Epidermal melanocyte (primary cell): ENCODE results near the gene TMEM186.
"Not testable (repeated sequence)": the region's sequence is repeated elsewhere in the genome, so short reads cannot be mapped to it uniquely, and the experiment has no call there.

Source experiments
- DNase-seq: peaks from one replicate; pipeline ENCODE4 v3.0.0; 2011; ENCODE audit warnings: low spot score; ENCODE audit not compliant: insufficient read length

Gene TMEM186

DNA sequence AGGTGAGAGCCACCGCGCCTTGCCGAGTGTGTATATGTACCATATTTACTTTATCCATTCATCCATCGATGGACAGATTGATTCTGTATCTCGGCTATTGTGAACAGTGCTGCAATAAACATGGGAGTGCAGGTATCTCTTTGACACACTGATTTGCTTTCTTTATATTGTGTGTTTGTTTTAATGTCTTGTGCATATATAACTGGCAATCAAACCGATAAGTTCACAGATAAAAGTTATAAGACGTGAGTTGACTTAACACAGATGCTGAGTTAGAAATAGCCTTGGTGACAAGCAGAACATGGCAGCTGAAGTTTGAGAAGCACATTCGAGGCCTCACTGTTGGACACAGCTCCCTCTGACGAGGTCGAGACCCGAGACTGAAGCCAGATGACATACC, 23.2 kb downstream of the TMEM186 start:
- no peak for DNase-seq

DNA sequence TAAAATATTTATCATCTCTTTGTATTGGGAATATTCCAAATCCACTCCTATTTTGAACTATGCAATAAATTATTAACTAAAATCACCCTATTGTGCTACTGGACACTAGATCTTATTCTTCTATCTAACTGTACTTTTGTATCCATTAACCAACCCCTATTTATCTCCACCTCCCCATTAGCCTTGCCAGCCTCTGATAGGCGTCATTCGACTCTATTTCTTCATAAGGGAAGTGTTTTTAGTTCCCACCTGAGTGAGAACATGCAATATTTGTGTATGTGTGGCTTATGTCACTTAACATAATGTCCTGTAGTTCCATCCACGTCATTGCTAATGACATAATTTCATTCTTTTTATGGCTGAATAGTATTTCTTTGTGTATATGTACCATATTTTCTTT, 23.9 kb downstream of the TMEM186 start:
- no peak for DNase-seq

DNA sequence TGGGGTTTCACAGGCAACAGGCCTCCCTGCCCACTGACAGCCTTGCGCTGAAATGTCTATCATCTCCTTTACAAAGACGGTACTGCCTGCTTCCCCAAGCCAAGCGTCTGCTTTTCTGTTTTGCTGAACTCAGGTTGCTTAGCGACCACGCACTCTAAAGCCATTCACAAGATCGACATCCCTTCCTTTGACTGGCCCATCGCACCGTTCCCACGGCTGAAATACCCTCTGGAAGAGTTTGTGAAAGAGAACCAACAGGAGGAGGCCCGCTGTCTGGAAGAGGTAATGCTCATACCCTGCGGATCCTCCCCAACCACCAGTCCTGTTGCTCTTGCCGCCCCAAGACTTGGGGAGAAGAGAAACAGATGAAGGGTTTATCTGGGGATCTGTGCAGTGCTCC, 28.7 kb downstream of the TMEM186 start:
- no peak for DNase-seq

DNA sequence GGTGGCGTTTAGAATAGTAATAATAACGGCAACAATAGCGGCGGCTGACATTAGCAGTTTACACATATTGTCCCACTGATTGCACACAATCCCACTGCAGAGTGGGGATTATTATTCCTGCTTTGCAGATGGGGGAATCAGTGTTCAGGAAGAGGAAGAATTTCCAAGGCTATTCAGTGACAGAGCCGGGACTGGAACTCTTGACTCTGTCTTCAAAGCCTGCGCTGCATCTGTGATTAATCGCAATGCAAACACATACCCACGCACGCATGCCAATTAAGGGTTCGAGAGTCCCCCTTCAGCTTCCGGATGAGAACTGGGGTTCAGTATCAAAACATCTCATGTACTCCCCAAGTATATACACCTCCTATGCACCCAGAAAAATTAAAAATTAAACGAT, 29.2 kb downstream of the TMEM186 start:
- no peak for DNase-seq

DNA sequence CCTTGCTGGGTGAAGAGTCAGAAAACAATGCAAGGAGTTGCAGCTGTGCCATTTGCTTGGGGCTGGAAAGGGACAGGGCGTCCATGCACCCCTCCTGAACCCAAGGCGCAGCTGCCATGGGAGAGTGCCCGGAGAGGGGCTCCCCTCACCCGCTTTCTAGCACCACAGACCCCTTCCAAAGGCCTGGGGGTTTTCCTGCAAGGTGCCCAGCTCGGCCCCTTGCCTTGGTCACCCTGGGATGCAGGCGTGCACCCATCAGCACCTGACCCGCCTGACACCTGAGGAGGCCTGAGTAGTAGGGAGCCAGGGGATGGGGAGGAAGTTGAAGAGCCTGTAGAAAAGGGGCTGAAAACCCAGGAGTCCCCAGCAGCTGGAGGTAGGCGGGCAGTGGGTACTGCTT, 30.3 kb downstream of the TMEM186 start:
- no peak for DNase-seq

DNA sequence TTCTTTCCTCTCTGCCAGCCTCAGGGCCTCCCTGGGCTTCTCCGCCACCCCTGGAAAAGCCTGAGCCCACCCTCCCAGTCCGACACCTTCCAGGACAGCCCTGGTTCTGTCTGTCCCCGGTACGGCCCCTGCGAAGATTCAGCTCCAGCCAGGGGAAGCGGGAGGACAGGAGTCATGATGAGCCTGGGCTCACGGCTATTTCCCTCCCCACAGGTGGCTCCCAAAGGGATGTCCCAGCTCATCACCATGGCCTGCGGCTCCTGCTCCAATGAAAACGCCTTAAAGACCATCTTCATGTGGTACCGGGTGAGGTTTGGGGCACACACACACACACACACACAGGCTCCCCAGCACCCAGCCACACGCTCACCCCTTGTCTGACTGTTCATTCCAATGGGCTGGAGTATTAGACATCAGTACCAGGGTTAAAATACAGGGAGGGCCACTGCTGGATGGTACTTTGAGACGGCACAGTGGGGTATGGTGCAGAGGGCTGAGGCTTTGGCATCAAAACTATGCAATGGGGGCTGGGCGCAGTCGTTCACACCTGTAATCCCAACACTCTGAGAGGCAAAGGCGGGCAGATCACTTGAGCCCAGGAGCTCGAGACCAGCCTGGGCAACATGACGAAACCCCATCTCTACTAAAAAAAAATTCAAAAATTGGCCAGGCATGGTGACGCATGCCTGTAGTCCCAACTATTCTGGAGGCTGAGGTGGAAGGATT, 32.8 kb downstream of the TMEM186 start:
- DNase-seq: no peak

DNA sequence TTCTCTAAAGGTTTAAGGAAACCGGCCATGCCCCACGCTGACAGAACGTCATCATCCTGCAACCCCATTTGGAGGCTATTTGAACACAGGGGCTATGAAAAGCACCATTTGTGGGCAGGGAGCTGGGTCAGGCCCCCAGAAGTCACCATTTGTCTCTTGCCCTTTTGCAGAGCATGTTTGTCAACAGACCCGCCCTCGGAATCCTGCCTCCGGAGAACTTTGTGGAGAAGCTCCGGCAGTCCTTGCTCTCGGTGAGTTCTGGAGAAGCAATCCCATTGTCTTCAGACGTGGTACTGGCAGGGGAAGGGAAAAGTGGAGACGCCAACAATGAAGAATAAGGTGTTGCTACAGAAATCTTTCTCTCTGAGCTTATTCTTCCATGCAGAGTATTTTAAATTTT, 33.5 kb downstream of the TMEM186 start:
- DNase-seq: no peak

DNA sequence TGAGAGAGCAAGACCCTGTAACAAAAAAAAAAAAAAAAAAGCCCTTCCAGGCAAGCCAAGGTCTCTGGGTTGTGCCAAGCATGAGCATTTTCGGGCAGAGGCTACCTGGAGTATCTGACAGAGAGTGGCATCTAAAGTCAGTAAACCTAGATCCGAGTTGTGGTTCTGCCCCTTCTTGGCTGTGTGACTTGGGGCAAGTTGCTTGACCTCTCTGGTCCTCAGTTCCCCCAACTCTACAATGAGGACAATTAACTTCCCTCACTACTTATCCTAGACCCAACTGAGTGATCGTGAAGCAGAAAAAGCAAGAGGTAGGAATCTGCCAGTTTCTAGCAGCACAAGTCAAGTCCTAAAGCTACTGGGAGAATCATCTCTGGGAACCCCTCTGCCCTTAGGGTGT, 34.4 kb downstream of the TMEM186 start:
- DNase-seq: no peak

DNA sequence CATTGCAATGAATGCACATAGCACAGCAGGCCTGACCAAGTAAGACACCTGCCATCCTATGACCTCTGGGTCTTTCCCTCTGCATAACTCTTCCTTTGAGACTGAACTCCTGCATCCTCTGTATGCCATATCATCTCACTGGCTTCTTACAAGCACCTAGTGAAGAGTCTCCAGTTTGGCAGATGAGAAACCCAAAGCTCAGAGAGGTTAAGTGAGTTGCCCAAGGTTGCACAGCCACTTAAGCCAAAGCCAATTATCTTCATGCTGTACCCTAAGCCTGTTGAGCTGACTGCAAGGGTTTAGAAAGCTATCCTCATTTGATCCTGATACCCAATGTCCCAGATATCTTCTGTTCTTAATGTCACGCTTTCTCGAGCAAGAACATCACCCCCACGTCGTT, 35.2 kb downstream of the TMEM186 start:
- DNase-seq: no peak

DNA sequence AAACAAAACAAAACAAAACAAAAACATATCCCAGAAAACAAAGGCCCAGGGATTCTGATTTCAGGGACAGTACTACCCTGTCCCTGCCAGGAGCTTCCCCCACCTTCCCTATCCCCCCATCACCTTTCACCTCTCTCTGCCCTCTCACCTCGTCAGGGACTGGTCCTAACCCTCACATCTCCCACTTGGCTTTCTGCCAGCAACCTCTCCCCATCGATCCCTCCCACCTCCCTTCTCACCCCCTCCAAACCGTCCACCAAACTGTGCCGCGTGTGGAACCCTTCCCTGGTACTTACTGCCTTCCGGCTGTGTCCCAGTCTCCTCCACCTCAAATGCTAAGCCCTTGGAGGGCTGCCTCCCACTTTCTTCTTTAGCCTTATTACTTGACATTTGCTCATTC, 36.4 kb downstream of the TMEM186 start:
- no peak for DNase-seq

DNA sequence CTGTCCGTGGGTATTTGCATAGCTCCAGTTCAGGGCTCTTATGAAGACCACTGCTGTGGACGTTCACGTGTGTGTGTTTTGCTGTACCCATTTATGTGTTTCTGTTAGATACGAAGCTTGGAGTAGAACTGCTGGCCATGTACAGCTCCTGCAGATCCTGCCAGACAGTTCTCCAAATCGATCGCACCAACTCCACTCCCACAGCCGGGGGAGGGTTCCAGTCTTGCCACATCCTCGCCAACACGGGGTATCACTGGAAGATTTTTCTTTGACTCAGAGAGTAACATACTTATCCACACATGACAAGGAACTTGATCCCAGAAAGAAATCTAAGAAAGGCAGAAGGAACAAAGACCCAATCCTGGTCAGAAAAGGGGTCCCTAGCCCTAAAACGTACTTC, 37.4 kb downstream of the TMEM186 start:
- DNase-seq: no peak

DNA sequence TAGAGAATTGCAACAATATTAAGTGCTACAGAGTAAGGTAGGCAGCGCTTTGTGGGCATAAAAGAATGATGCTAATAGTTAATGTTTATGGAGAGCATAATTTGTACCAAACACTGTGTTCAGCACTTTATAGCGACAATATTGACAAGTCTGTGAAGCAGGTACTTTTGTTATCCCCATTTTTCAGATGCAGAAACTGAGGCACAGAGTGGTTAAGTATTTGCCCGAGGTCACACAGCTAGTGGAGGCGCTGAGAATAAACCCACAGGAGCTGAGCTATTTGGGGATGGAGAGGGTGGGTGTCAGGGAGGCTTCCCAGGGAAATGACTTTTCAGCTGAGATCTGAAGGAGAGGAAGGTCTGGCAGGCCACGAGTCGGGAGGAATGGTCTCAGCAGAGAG, 39.4 kb downstream of the TMEM186 start:
- no peak for DNase-seq

DNA sequence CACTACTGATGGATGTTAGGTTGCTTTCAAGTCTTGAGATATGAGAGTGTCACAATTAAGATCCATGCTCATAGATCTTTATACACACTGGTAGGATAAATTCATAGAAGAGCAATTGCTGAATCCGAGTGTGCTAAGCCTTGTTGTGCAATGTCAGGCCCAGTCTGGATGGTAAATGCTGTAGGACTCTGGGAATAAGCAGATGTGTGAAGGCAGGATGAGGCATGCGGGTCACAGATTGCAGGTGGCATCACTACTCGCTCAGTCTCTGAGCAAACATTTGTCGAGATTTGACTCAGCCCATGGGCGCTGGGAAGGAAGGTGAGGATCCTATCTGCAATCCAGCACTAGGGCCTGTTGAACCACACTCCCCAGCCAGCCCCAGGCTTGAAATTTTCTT, 40.7 kb downstream of the TMEM186 start:
- DNase-seq: no peak

DNA sequence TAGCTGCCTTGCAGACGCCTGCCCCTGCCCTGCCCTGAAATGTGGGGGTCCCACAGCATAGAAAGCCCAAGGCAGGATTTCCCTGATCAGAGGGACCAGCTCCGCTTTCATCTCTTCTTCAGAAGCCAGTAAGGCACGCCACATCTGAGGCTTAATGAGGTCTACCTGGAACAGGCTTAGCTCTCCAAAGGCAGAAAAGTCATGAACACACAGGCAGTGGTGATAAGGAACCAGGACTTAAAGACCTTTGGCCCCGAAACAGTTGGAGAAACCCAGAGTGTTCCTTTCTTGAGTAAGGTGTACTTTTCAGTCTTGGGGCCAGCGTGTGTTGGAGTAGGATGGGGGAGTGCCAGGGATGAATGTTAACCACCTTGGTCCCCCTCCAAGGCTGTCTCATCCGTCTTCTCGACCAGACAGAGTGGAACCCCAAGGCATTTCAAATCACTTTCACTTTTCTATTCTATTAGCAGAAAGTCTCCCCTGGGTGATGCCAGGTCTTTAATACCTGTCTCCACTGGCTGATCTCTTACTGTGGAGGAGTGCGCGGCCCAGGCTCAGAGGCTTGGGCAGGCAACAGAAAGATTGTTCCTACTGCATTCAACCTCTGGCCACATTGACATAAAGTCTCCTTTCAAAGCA, 43.9 kb downstream of the TMEM186 start:
- no peak for DNase-seq

DNA sequence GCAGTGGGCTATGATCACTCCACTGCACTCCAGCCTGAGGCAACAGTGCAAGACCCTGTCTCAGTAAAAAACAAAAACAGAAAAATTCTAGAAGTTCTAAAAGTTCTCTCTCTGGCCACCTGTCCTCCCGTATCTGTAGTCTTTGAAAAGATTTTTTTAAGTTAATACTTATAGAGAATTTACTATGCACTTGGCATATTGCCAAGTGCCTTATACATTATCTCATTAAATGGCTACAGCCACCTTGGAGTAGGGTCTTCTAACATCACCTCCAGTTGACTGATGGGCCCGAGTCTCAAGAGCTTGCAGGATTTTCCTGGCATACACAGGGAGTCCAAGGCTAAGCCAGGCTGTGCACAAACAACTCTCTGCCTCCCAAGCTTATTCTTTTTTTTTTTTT, 44.7 kb downstream of the TMEM186 start:
- no peak for DNase-seq

DNA sequence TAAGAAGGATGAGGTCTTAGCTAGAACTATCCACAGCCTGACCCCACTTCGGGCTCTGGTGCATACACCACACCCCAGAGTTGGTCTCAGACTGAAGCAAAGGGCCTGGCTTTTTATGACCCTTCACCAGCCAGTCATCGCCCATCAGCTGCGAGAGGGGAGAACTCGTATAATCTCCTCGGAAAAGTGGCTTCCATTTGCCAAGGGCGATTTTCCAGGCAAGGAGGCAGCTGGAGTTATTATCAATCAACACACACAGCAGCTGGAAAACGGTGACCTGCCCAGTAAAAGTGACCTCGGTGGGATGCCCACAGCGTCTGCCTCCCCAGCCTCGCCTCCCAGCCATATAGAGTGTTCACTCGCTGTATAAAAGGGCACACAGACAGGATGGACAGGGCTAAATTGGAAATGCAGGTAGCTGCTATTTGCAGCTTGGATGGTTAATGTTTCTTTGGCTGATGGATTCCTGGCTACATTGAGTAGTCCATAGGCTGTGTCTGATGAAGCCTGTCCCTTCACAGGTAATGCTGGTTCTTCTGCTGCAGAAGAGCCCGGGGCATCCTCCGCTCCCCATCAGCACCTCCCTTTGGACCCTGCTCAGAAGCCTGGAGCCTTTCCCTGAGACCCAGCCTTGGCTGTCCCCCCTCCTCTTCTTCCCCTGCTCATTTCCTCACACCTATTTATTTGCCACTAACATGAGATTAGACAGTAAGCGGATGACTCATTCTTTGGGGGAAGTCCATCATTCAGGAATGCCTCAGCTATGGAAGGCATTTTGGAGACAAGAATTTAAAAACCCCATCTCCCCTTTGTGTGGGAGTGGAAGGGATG, 45.7 kb downstream of the TMEM186 start:
- no peak for DNase-seq

DNA sequence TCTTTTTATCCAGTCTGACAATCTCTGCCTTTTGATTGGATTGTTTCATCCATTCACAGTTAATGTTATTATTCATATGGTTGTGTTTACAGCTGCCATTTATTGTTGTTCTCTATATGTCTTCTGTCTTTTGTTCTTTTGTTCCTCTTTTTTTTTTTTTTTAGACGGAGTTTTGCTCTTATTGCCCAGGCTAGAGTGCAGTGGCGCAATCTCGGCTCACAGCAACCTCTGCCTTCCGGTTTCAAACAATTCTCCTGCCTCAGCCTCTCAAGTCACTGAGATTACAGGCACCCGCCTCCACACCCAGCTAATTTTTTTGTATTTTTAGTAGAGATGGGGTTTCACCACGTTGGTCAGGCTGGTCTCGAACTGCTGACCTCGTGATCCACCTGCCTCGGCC, 48.5 kb downstream of the TMEM186 start:
- DNase-seq: not testable (repeated sequence)
